SH-SY5Y (cell line): Measurements from ENCODE around the gene ELOVL7.

Experiments
- GATA2 ChIP-seq: IDR thresholded peaks from 2 replicates; pipeline ENCODE4 v1.6.1; 2011; ENCODE audit warnings: mild to moderate bottlenecking, low read depth, low read length
- GATA3 ChIP-seq: IDR thresholded peaks from 2 replicates; pipeline ENCODE4 v1.6.1; 2011; ENCODE audit warnings: low read depth, mild to moderate bottlenecking, low read length, moderate library complexity

The ELOVL7 gene

GRCh38 chr5:60843386-60843935 is 608 bp downstream of the ELOVL7 start:
- no peak for TF ChIP-seq GATA3
- no peak for TF ChIP-seq GATA2

GRCh38 chr5:60842871-60843385 is 1.1 kb downstream of the ELOVL7 start:
- TF ChIP-seq GATA2, result no peak
- no peak for TF ChIP-seq GATA3

- TF ChIP-seq GATA2 (no peak), GATA3 (no peak)
Measured at GRCh38 chr5:60841361-60841760, 2.7 kb downstream of the ELOVL7 start.

- no peak for TF ChIP-seq GATA3
- TF ChIP-seq GATA2, result no peak
Measured at GRCh38 chr5:60836131-60836530, 7.9 kb downstream of the ELOVL7 start.

- TF ChIP-seq GATA3, result no peak
- no peak for TF ChIP-seq GATA2
Measured at GRCh38 chr5:60835554-60835953, 8.5 kb downstream of the ELOVL7 start.

GRCh38 chr5:60833520-60833919 is 10.5 kb downstream of the ELOVL7 start:
- TF ChIP-seq GATA2 (no peak), GATA3 (no peak)

GRCh38 chr5:60830581-60831127 is 13.4 kb downstream of the ELOVL7 start:
- TF ChIP-seq GATA3 (no peak), GATA2 (no peak)

GRCh38 chr5:60829490-60830266 is 14.4 kb downstream of the ELOVL7 start:
- TF ChIP-seq GATA2 (no peak), GATA3 (no peak)

- TF ChIP-seq GATA3, result no peak
- TF ChIP-seq GATA2, result no peak
Measured at GRCh38 chr5:60827201-60827600, 16.9 kb downstream of the ELOVL7 start.

GRCh38 chr5:60826653-60827052 is 17.4 kb downstream of the ELOVL7 start:
- no peak for TF ChIP-seq GATA3
- TF ChIP-seq GATA2, result no peak

GRCh38 chr5:60823574-60823973 is 20.5 kb downstream of the ELOVL7 start:
- TF ChIP-seq GATA3 (no peak), GATA2 (no peak)

- no peak for TF ChIP-seq GATA3
Measured at GRCh38 chr5:60822285-60822556, 21.8 kb downstream of the ELOVL7 start.

- TF ChIP-seq GATA2 (no peak), GATA3 (no peak)
Measured at GRCh38 chr5:60821488-60822284, 22.4 kb downstream of the ELOVL7 start.
